Small intestine (tissue), 7 donors: ENCODE data around the gene SLC35F1. TPM values are rescaled to one million over a fixed set of nuclear protein-coding genes. Genes with fewer than 3 reads are reported as not detected.

Experiments
- DNase-seq, 2 donors: peaks; one replicate each; pipeline versions ENCODE4 v3.0.0 to v3.0.0-alpha.2; 2013
- FAIRE-seq: peaks from 2 replicates; lab custom pipeline; 2012; peaks lifted over from hg19 to GRCh38; lab: Jason Lieb, UNC
- H3K27ac ChIP-seq, 3 donors: one replicate each; pipeline ENCODE4 v1.5.1; 2013; ENCODE audit warnings: low read length in 2 of 3, mild to moderate bottlenecking in 2 of 3, control low read depth in 1 of 3, inconsistent platforms in 1 of 3, low read depth in 1 of 3, moderate library complexity in 1 of 3
- H3K27me3 ChIP-seq, 3 donors: one replicate each; pipeline ENCODE4 v1.6.1; 2013; ENCODE audit warnings: low read length in 3 of 3, inconsistent platforms in 1 of 3; ENCODE audit not compliant: control insufficient read depth in 3 of 3, insufficient read depth in 3 of 3
- H3K36me3 ChIP-seq, 3 donors: one replicate each; pipeline ENCODE4 v1.6.1; 2013; ENCODE audit warnings: low read length in 3 of 3, inconsistent platforms in 1 of 3, low read depth in 1 of 3, mild to moderate bottlenecking in 1 of 3, moderate library complexity in 1 of 3; ENCODE audit not compliant: control insufficient read depth in 3 of 3, insufficient read depth in 2 of 3
- H3K4me1 ChIP-seq, 3 donors: one replicate each; pipeline ENCODE4 v1.6.1; 2013; ENCODE audit warnings: low read length in 2 of 3, inconsistent platforms in 1 of 3, low read depth in 1 of 3, mild to moderate bottlenecking in 1 of 3, moderate library complexity in 1 of 3; ENCODE audit not compliant: control insufficient read depth in 3 of 3, insufficient read depth in 2 of 3
- H3K4me3 ChIP-seq, 3 donors: one replicate each; pipeline ENCODE4 v1.5.1; 2013; ENCODE audit warnings: low read length in 3 of 3, control low read depth in 1 of 3, inconsistent platforms in 1 of 3, low read depth in 1 of 3, mild to moderate bottlenecking in 1 of 3, moderate library complexity in 1 of 3
- H3K9me3 ChIP-seq, 2 donors: one replicate each; pipeline ENCODE4 v1.6.1; 2013; ENCODE audit warnings: low read depth in 1 of 2, low read length in 1 of 2; ENCODE audit not compliant: control insufficient read depth in 2 of 2, insufficient read depth in 1 of 2
- WGBS, 3 donors: extraction: QIAGEN DNeasy Blood & Tissue Kit; methylation state at CpG; one replicate each; pipeline ENCODE4 v1.1.7; 2013; 5-methylcytosine and 5-hydroxymethylcytosine counted together
- polyA plus RNA-seq, 4 donors: library from polyadenylated mRNA; stranded (reverse) in 3 of 4; unstranded in 1 of 4; fragments of 200-250 nt in 3 of 4; fragments of 120-200 nt in 1 of 4; gene quantifications; one replicate each; pipeline versions ENCODE4 v1.2.1 to v1.2.3, GENCODE V29; 2013
- donor health status: healthy with polysubstance abuse.
- donor health status: control.
- donor health status: control.
- donor health status: Bipolar disorder and iron deficiency.
- donor health status: healthy.

SLC35F1 gene
- polyA plus RNA-seq, 4 donors: 0.27 to 1.0 (median 0.85) TPM; not detected in 1

DNA sequence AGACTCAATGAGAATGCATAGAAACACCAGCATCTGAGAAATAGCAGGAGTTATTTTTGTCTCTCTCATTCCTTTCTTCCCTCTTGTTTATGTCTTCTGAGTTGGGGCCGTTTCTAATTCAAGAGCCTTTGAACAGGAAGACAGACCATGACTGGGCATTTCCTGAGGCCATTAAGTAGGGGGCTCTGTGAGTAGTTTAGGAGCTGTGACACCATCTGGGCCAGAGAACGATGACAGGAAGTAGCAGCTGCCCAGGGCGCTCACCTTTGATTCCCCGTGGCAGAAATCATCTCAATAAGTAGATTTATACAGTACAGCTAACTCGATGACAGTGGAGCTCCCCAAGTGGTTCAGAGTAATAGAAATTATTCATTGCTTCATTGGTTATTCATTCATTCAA, 342.6 kb downstream of the SLC35F1 start:
- Histone ChIP-seq H3K27me3 (no peaks in the 10 kb centered on the region), H3K36me3 (no peaks in the 10 kb centered on the region), H3K4me3 (no peak overlapping the region), H3K4me1 (no peaks in the 10 kb centered on the region), H3K9me3 (no peaks in the 10 kb centered on the region), H3K27ac (no peak overlapping the region)
- DNase-seq: no peak
- 42 to 71% (median 47%) methylated on average over 5 of the region's 5 CpGs for WGBS, 3 donors
- FAIRE-seq: no peak

- FAIRE-seq (no peak), DNase-seq (no peak)
- no peaks in the 10 kb centered on the region for H3K36me3 ChIP-seq
- H3K27ac ChIP-seq: no peak overlapping the region
- no peaks in the 10 kb centered on the region for H3K9me3 ChIP-seq
- H3K4me3 ChIP-seq: no peak overlapping the region
- H3K27me3 ChIP-seq: no peaks in the 10 kb centered on the region
- no peaks in the 10 kb centered on the region for H3K4me1 ChIP-seq
- 84 to 88% (median 88%) methylated on average over 1 of the region's 1 CpG for WGBS, 3 donors
Observed at GRCh38 chr6:118252474-118252873, 345.4 kb downstream of the SLC35F1 start.

DNA sequence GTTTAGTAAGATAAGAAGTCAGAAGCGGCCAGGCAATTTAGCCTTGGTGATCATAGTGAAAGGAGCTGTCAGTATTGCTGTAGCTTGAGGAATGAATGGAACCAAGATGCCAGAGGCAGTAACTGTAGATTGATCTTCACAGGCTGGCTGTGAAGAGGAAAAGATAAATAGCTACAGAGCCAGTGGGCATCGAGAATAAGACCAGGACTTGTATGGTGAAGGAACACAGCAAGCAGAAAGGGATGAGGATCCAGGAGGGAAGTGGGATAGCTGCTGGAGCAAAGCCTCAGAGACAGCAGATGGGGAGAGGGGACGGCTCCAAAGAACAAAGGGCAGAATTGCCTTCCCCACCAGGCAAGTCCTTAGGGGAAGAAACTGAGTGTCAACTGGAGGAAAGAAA, 346.7 kb downstream of the SLC35F1 start:
- Histone ChIP-seq H3K4me1 (no peaks in the 10 kb centered on the region), H3K9me3 (no peaks in the 10 kb centered on the region), H3K27me3 (no peaks in the 10 kb centered on the region), H3K4me3 (no peak overlapping the region), H3K27ac (no peak overlapping the region), H3K36me3 (no peaks in the 10 kb centered on the region)
- FAIRE-seq: no peak
- 50 to 80% (median 50%) methylated on average over 3 of the region's 3 CpGs for WGBS, 3 donors
- DNase-seq: no peak

DNA sequence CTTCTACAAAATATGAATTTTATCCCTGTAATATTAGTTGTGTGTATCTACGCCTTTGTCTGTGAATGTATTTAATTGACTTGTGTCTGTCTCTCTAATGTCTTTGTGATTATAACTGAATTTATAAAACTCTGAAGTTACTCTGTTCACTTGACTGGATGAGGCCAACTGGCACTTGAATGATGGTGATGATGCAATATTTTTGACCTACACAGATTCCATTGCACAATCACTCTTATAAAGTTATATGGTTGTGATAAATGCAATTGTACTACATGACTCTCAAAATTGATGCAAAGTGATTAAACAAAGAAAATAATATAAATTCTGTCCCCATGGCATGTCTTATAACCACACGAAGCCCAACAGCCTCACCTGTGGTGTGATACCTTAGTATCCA, 353.8 kb downstream of the SLC35F1 start:
- Histone ChIP-seq H3K36me3 (no peaks in the 10 kb centered on the region), H3K4me1 (no peaks in the 10 kb centered on the region), H3K27me3 (no peaks in the 10 kb centered on the region), H3K27ac (no peak overlapping the region), H3K9me3 (peaks cover 0 to 4% of the 10 kb centered on the region in 2 donors), H3K4me3 (no peak overlapping the region)
- 81 to 86% (median 86%) methylated on average over 2 of the region's 2 CpGs for WGBS, 3 donors
- DNase-seq (no peak), FAIRE-seq (no peak)

- H3K36me3 ChIP-seq: no peaks in the 10 kb centered on the region
- H3K27me3 ChIP-seq: no peaks in the 10 kb centered on the region
- no peak overlapping the region for H3K27ac ChIP-seq
- WGBS, 3 donors: 9 to 10% (median 10%) methylated on average over 2 of the region's 2 CpGs
- DNase-seq (peak in 1 of 2 donors; percentile 7), FAIRE-seq (no peak)
- no peak overlapping the region for H3K4me3 ChIP-seq
- H3K4me1 ChIP-seq: no peaks in the 10 kb centered on the region
- peaks cover 0 to 6% of the 10 kb centered on the region in 2 donors for H3K9me3 ChIP-seq
Observed at GRCh38 chr6:118263921-118264486, 356.9 kb downstream of the SLC35F1 start.

GRCh38 chr6:118269659-118270058, 362.6 kb downstream of the SLC35F1 start:
- H3K9me3 ChIP-seq: peaks cover 0 to 6% of the 10 kb centered on the region in 2 donors
- H3K4me1 ChIP-seq: no peaks in the 10 kb centered on the region
- H3K36me3 ChIP-seq: no peaks in the 10 kb centered on the region
- FAIRE-seq (no peak), DNase-seq (no peak)
- no peak overlapping the region for H3K27ac ChIP-seq
- no peak overlapping the region for H3K4me3 ChIP-seq
- 72 to 87% (median 72%) methylated on average over 4 of the region's 4 CpGs for WGBS, 3 donors
- no peaks in the 10 kb centered on the region for H3K27me3 ChIP-seq

- WGBS, 3 donors: 48 to 69% (median 64%) methylated on average over 1 of the region's 1 CpG
- FAIRE-seq: no peak
- no peaks in the 10 kb centered on the region for H3K4me1 ChIP-seq
- no peak overlapping the region for H3K4me3 ChIP-seq
- H3K27me3 ChIP-seq: no peaks in the 10 kb centered on the region
- DNase-seq: no peak
- H3K36me3 ChIP-seq: no peaks in the 10 kb centered on the region
- H3K27ac ChIP-seq: no peak overlapping the region
- no peaks in the 10 kb centered on the region for H3K9me3 ChIP-seq
Observed at GRCh38 chr6:118277631-118278030, 370.6 kb downstream of the SLC35F1 start.

- Histone ChIP-seq H3K9me3 (no peaks in the 10 kb centered on the region), H3K27me3 (no peaks in the 10 kb centered on the region), H3K27ac (no peak overlapping the region), H3K36me3 (no peaks in the 10 kb centered on the region), H3K4me1 (no peaks in the 10 kb centered on the region), H3K4me3 (no peak overlapping the region)
- DNase-seq: no peak
- WGBS, 3 donors: 34 to 45% (median 39%) methylated on average over 2 of the region's 2 CpGs
- no peak for FAIRE-seq
Observed at GRCh38 chr6:118280210-118280609, 373.1 kb downstream of the SLC35F1 start.

- DNase-seq: no peak
- Histone ChIP-seq H3K27me3 (no peaks in the 10 kb centered on the region), H3K27ac (no peak overlapping the region), H3K4me1 (no peaks in the 10 kb centered on the region), H3K36me3 (no peaks in the 10 kb centered on the region), H3K9me3 (no peaks in the 10 kb centered on the region), H3K4me3 (no peak overlapping the region)
- FAIRE-seq: no peak
Observed at GRCh38 chr6:118281291-118281690, 374.2 kb downstream of the SLC35F1 start.
